ENCODE data around the gene ROPN1B.

Gene ROPN1B

GRCh38 chr3:126018545-126018944 is 49.6 kb downstream of the ROPN1B start:
- Histone ChIP-seq H3K27me3 (ENCODE audit: insufficient read depth, low read length) (no peaks in the 10 kb centered on the region), H3K27ac (ENCODE audit: low read depth, low read length, poor library complexity, severe bottlenecking) (no peak overlapping the region), H3K4me3 (ENCODE audit: low read depth, low read length, poor library complexity, severe bottlenecking) (no peak overlapping the region), H3K4me1 (ENCODE audit: insufficient read depth, low read length, severe bottlenecking) (no peaks in the 10 kb centered on the region), H2AFZ (ENCODE audit: low read length) (no peak overlapping the region), H3K79me2 (ENCODE audit: insufficient read depth, low read length) (no peaks in the 10 kb centered on the region), H3K9me2 (ENCODE audit: low read depth, low read length) (no peaks in the 10 kb centered on the region), H3F3A (ENCODE audit: insufficient read depth, low read length) (no peaks in the 10 kb centered on the region), H4K20me1 (ENCODE audit: insufficient read depth, low read length) (no peaks in the 10 kb centered on the region), H3K36me3 (ENCODE audit: insufficient read depth, low read length) (no peaks in the 10 kb centered on the region), H3K4me2 (ENCODE audit: low read length) (no peak overlapping the region), H3K9ac (ENCODE audit: low read length) (no peak overlapping the region), H3K9me3 (ENCODE audit: low read length) (no peaks in the 10 kb centered on the region)
- no peak for TF ChIP-seq CTCF (IDR thresholded peaks at IDR 0.05; ENCODE audit: low read length)
- TF ChIP-seq EZH2 (IDR thresholded peaks at IDR 0.05; ENCODE audit: borderline replicate concordance, low read length), result no peak

- no peaks in the 10 kb centered on the region for H3K36me3 ChIP-seq (ENCODE audit: insufficient read depth, low read length)
- no peak overlapping the region for H3K4me3 ChIP-seq (ENCODE audit: low read depth, low read length, poor library complexity, severe bottlenecking)
- H3F3A ChIP-seq (ENCODE audit: insufficient read depth, low read length), result no peaks in the 10 kb centered on the region
- H3K9me2 ChIP-seq (ENCODE audit: low read depth, low read length), result no peaks in the 10 kb centered on the region
- no peak overlapping the region for H3K9ac ChIP-seq (ENCODE audit: low read length)
- no peak overlapping the region for H2AFZ ChIP-seq (ENCODE audit: low read length)
- no peak for TF ChIP-seq EZH2 (IDR thresholded peaks at IDR 0.05; ENCODE audit: borderline replicate concordance, low read length)
- TF ChIP-seq CTCF (IDR thresholded peaks at IDR 0.05; ENCODE audit: low read length), result no peak
- H3K4me1 ChIP-seq (ENCODE audit: insufficient read depth, low read length, severe bottlenecking), result no peaks in the 10 kb centered on the region
- no peak overlapping the region for H3K27ac ChIP-seq (ENCODE audit: low read depth, low read length, poor library complexity, severe bottlenecking)
- no peaks in the 10 kb centered on the region for H3K27me3 ChIP-seq (ENCODE audit: insufficient read depth, low read length)
- H3K79me2 ChIP-seq (ENCODE audit: insufficient read depth, low read length), result no peaks in the 10 kb centered on the region
- H4K20me1 ChIP-seq (ENCODE audit: insufficient read depth, low read length), result no peaks in the 10 kb centered on the region
- no peaks in the 10 kb centered on the region for H3K9me3 ChIP-seq (ENCODE audit: low read length)
- H3K4me2 ChIP-seq (ENCODE audit: low read length), result no peak overlapping the region
Observed at GRCh38 chr3:126018995-126019394, 50.0 kb downstream of the ROPN1B start.

- H3F3A ChIP-seq (ENCODE audit: insufficient read depth, low read length), result no peaks in the 10 kb centered on the region
- no peak overlapping the region for H3K27ac ChIP-seq (ENCODE audit: low read depth, low read length, poor library complexity, severe bottlenecking)
- no peaks in the 10 kb centered on the region for H3K9me2 ChIP-seq (ENCODE audit: low read depth, low read length)
- H3K79me2 ChIP-seq (ENCODE audit: insufficient read depth, low read length), result no peaks in the 10 kb centered on the region
- TF ChIP-seq EZH2 (IDR thresholded peaks at IDR 0.05; ENCODE audit: borderline replicate concordance, low read length) (no peak), CTCF (IDR thresholded peaks at IDR 0.05; ENCODE audit: low read length) (no peak)
- no peak overlapping the region for H3K9ac ChIP-seq (ENCODE audit: low read length)
- no peaks in the 10 kb centered on the region for H4K20me1 ChIP-seq (ENCODE audit: insufficient read depth, low read length)
- H3K36me3 ChIP-seq (ENCODE audit: insufficient read depth, low read length), result no peaks in the 10 kb centered on the region
- no peaks in the 10 kb centered on the region for H3K27me3 ChIP-seq (ENCODE audit: insufficient read depth, low read length)
- H3K4me3 ChIP-seq (ENCODE audit: low read depth, low read length, poor library complexity, severe bottlenecking), result no peak overlapping the region
- H2AFZ ChIP-seq (ENCODE audit: low read length), result no peak overlapping the region
- H3K4me2 ChIP-seq (ENCODE audit: low read length), result no peak overlapping the region
- H3K9me3 ChIP-seq (ENCODE audit: low read length), result no peaks in the 10 kb centered on the region
- H3K4me1 ChIP-seq (ENCODE audit: insufficient read depth, low read length, severe bottlenecking), result no peaks in the 10 kb centered on the region
Observed at GRCh38 chr3:126019683-126020082, 50.7 kb downstream of the ROPN1B start.

Data from OCI-LY1 (cell line).